Bladder microvascular endothelial cell (primary cell): ENCODE data around the gene ADAM29. TPM values are rescaled to one million over a fixed set of nuclear protein-coding genes. Genes with fewer than 3 reads are reported as not detected.

ENCODE experiments used
- total RNA-seq: library from RNA; depleted of rRNA; stranded (reverse); fragments of >200 nt; gene quantifications from 2 replicates; pipeline ENCODE4 v1.2.3, GENCODE V29; 2014

The ADAM29 gene
- 0.06 TPM in 1 of 2 replicates, not detected in the other for total RNA-seq

GRCh38 chr4:174918058-174918457 lies at the start of gene ADAM29:
ADAM29 (plus strand) TSS chr4:174918358; CDS start chr4:174975526, 57,168 bp downstream.

Other genes starting within 250 kb of the ADAM29 start
- not detected in 2 replicates for gene GLRA3, start 89.1 kb upstream of the ADAM29 start, total RNA-seq